Skin epidermis (tissue), 12 donors: Measurements from ENCODE around the gene PTPN22.
A peak's percentile ranks its signal among the peaks of the same experiment; 100 is the strongest.

Source experiments
- H3K27ac ChIP-seq, 21 experiments: fragments of 200-600 bp; sonication (generic) in 11 of 21; one replicate each; pipeline ENCODE4 v1.5.0; 2020; ENCODE audit warnings: mild to moderate bottlenecking in 3 of 21, inconsistent platforms in 2 of 21, moderate library complexity in 2 of 21
- H3K4me3 ChIP-seq, 7 experiments: fragments of 200-600 bp; sonication (generic) in 2 of 7; one replicate each; pipeline ENCODE4 v1.5.0; 2020; ENCODE audit warnings: inconsistent platforms in 2 of 7, mild to moderate bottlenecking in 2 of 7, moderate library complexity in 1 of 7

Gene PTPN22

GRCh38 chr1:113808450-113809195, 62.9 kb downstream of the PTPN22 start:
- H3K4me3 ChIP-seq = no peak overlapping the region

GRCh38 chr1:113805639-113806038, 65.9 kb downstream of the PTPN22 start:
- Histone ChIP-seq H3K4me3 (no peak overlapping the region), H3K27ac (no peak overlapping the region)

More at GRCh38 chr1:113808450-113809195, 62.9 kb downstream of the PTPN22 start:
- H3K27ac ChIP-seq = peak overlapping the region in 1 of 21 experiments; percentile 88

- H3K4me3 ChIP-seq = no peak overlapping the region
- H3K27ac ChIP-seq = no peak overlapping the region
Observed at GRCh38 chr1:113805256-113805531, 66.3 kb downstream of the PTPN22 start.

GRCh38 chr1:113804421-113805255, 66.9 kb downstream of the PTPN22 start:
- no peak overlapping the region for H3K27ac ChIP-seq
- no peak overlapping the region for H3K4me3 ChIP-seq

GRCh38 chr1:113802367-113803007, 69.0 kb downstream of the PTPN22 start:
- Histone ChIP-seq H3K4me3 (no peak overlapping the region), H3K27ac (no peak overlapping the region)

GRCh38 chr1:113800487-113800886, 71.0 kb downstream of the PTPN22 start:
- Histone ChIP-seq H3K4me3 (no peak overlapping the region), H3K27ac (no peak overlapping the region)

GRCh38 chr1:113797472-113797871, 74.0 kb downstream of the PTPN22 start:
- no peak overlapping the region for H3K4me3 ChIP-seq
- H3K27ac ChIP-seq = no peak overlapping the region

- Histone ChIP-seq H3K4me3 (no peak overlapping the region), H3K27ac (no peak overlapping the region)
Observed at GRCh38 chr1:113793878-113794834, 77.4 kb downstream of the PTPN22 start.

- H3K27ac ChIP-seq = peak overlapping the region in 1 of 21 experiments; percentile 33
Observed at GRCh38 chr1:113792986-113793385, 78.5 kb downstream of the PTPN22 start.

GRCh38 chr1:113792471-113792870, 79.0 kb downstream of the PTPN22 start:
- Histone ChIP-seq H3K27ac (peak overlapping the region in 1 of 21 experiments; percentile 33), H3K4me3 (no peak overlapping the region)

More at GRCh38 chr1:113792986-113793385, 78.5 kb downstream of the PTPN22 start:
- no peak overlapping the region for H3K4me3 ChIP-seq

GRCh38 chr1:113788802-113789201, 82.7 kb downstream of the PTPN22 start:
- no peak overlapping the region for H3K27ac ChIP-seq
- no peak overlapping the region for H3K4me3 ChIP-seq

GRCh38 chr1:113787663-113788062, 83.8 kb downstream of the PTPN22 start:
- no peak overlapping the region for H3K4me3 ChIP-seq

GRCh38 chr1:113786069-113786468, 85.4 kb downstream of the PTPN22 start:
- Histone ChIP-seq H3K4me3 (no peak overlapping the region), H3K27ac (peak overlapping the region in 2 of 21 experiments; percentile 56 to 87)

More at GRCh38 chr1:113787663-113788062, 83.8 kb downstream of the PTPN22 start:
- H3K27ac ChIP-seq = no peak overlapping the region

GRCh38 chr1:113784104-113784779, 87.3 kb downstream of the PTPN22 start:
- H3K27ac ChIP-seq = peak overlapping the region in 15 of 21 experiments; percentile 2 to 87 (median 48)
- H3K4me3 ChIP-seq = no peak overlapping the region

- H3K27ac ChIP-seq = peak overlapping the region in 17 of 21 experiments; percentile 2 to 87 (median 44)
- H3K4me3 ChIP-seq = no peak overlapping the region
Observed at GRCh38 chr1:113783254-113784103, 88.0 kb downstream of the PTPN22 start.

GRCh38 chr1:113782406-113782805, 89.1 kb downstream of the PTPN22 start:
- peak overlapping the region in 7 of 21 experiments; percentile 11 to 87 (median 44) for H3K27ac ChIP-seq

GRCh38 chr1:113780374-113781146, 91.0 kb downstream of the PTPN22 start:
- Histone ChIP-seq H3K27ac (peak overlapping the region in 8 of 21 experiments; percentile 5 to 71 (median 45)), H3K4me3 (no peak overlapping the region)

More at GRCh38 chr1:113782406-113782805, 89.1 kb downstream of the PTPN22 start:
- H3K4me3 ChIP-seq = no peak overlapping the region
